ENCODE results near the gene PAK1IP1.

DNA sequence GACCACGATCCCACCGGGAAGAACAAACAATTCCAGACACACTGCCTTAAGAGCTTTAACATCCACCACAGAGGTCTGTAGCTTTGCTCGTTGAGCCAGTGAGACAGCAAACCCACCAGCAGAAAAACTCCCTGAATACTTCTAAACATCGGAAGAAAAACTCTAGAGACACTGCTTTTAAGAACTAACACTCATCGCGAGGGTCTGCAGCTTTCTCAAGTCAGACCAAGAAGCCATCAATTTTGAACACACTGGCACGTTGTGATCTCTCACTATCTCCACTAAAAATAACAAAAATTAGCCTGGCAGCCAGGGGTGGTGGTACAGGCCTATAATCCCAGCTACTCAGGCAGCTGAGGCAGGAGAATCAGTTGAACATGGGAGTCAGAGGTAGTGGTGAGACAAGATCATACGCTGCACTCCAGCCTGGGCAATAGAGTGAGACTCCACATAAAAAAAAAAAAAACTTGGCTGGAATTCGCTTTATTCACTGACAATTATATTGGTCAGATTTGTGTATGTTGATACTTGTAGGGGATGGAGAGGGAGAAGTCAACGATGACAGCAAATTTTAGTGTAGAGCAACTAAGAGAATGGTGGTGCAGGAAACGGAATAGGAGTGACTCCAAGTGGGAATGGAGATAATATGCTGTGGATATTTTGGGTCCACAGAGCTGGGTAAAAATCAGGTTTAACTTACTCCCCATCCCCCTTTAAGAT is 27.2 kb downstream of the PAK1IP1 start:
- TF ChIP-seq, protein P1, sequence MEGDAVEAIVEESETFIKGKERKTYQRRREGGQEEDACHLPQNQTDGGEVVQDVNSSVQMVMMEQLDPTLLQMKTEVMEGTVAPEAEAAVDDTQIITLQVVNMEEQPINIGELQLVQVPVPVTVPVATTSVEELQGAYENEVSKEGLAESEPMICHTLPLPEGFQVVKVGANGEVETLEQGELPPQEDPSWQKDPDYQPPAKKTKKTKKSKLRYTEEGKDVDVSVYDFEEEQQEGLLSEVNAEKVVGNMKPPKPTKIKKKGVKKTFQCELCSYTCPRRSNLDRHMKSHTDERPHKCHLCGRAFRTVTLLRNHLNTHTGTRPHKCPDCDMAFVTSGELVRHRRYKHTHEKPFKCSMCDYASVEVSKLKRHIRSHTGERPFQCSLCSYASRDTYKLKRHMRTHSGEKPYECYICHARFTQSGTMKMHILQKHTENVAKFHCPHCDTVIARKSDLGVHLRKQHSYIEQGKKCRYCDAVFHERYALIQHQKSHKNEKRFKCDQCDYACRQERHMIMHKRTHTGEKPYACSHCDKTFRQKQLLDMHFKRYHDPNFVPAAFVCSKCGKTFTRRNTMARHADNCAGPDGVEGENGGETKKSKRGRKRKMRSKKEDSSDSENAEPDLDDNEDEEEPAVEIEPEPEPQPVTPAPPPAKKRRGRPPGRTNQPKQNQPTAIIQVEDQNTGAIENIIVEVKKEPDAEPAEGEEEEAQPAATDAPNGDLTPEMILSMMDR (optimal IDR thresholded peaks at IDR 0.05 in 1 of 3, IDR thresholded peaks at IDR 0.05 in 1 of 3, conservative IDR thresholded peaks at IDR 0.05 in 1 of 3; ENCODE audit: extremely low read depth in 1 of 3, insufficient read depth in 2 of 3, low read length in 3 of 3), result no peak
- no peak for TF ChIP-seq EZH2 (IDR thresholded peaks at IDR 0.05; ENCODE audit: low read length)

All from keratinocyte (primary cell).